Stimulated activated CD4-positive, alpha-beta T cell treated with anti-CD3 and anti-CD28 coated beads, TNF-alpha, amount 100 ng/mL, for 1 hour (primary cell): ENCODE data around the gene HUNK.
"Not testable (repeated sequence)": the region's sequence is repeated elsewhere in the genome, so short reads cannot be mapped to it uniquely, and the experiment has no call there.

Source experiments
- DNase-seq, 3 donors: peaks; one replicate each; pipeline ENCODE4 v3.0.0-alpha.2; 2020; ENCODE audit warnings: low read depth in 3 of 3, low spot score in 1 of 3

The HUNK gene

GRCh38 chr21:31872452-31873274, at the start of gene HUNK:
Gene HUNK, plus strand, starts transcription at chr21:31873020. Its CDS starts 655 bp downstream, at chr21:31873675.
- no peak for DNase-seq

- DNase-seq: no peak
Measured at GRCh38 chr21:31829736-31830472, 42.9 kb upstream of the HUNK start.

GRCh38 chr21:31830701-31831100, 42.1 kb upstream of the HUNK start:
- no peak for DNase-seq

- no peak for DNase-seq
Measured at GRCh38 chr21:31837041-31837440, 35.8 kb upstream of the HUNK start.

- DNase-seq: no peak
Measured at GRCh38 chr21:31837618-31838390, 35.0 kb upstream of the HUNK start.

- DNase-seq: no peak
Measured at GRCh38 chr21:31838586-31839355, 34.0 kb upstream of the HUNK start.

- DNase-seq: no peak
Measured at GRCh38 chr21:31844206-31844605, 28.6 kb upstream of the HUNK start.

- no peak for DNase-seq
Measured at GRCh38 chr21:31845151-31845729, 27.6 kb upstream of the HUNK start.

GRCh38 chr21:31846690-31847089, 26.1 kb upstream of the HUNK start:
- no peak for DNase-seq

- DNase-seq: no peak
Measured at GRCh38 chr21:31847761-31848160, 25.1 kb upstream of the HUNK start.

GRCh38 chr21:31848326-31848985, 24.4 kb upstream of the HUNK start:
- no peak for DNase-seq

- no peak for DNase-seq
Measured at GRCh38 chr21:31850886-31851285, 21.9 kb upstream of the HUNK start.

GRCh38 chr21:31855180-31855579, 17.6 kb upstream of the HUNK start:
- no peak for DNase-seq

GRCh38 chr21:31857096-31857495, 15.7 kb upstream of the HUNK start:
- DNase-seq: no peak

GRCh38 chr21:31857631-31858030, 15.2 kb upstream of the HUNK start:
- DNase-seq: not testable (repeated sequence)

- DNase-seq: no peak
Measured at GRCh38 chr21:31860851-31861250, 12.0 kb upstream of the HUNK start.

GRCh38 chr21:31862078-31862477, 10.7 kb upstream of the HUNK start:
- DNase-seq: no peak

GRCh38 chr21:31865429-31865970, 7.3 kb upstream of the HUNK start:
- DNase-seq: no peak

GRCh38 chr21:31866077-31866511, 6.7 kb upstream of the HUNK start:
- peak; percentile 10 to 61 (median 10) for DNase-seq

- DNase-seq: no peak
Measured at GRCh38 chr21:31869750-31870149, 3.1 kb upstream of the HUNK start.
